Measurements from ENCODE around the gene ZMYND8. TPM values are rescaled to one million over a fixed set of nuclear protein-coding genes. Genes with fewer than 3 reads are reported as not detected.
"Not testable (repeated sequence)": the region's sequence is repeated elsewhere in the genome, so short reads cannot be mapped to it uniquely, and the experiment has no call there.

ZMYND8 gene
- total RNA-seq, 2 experiments from 2014 or later, result 33.0 to 34.3 TPM

GRCh38 chr20:47247972-47248371, 108.5 kb downstream of the ZMYND8 start:
- TF ChIP-seq CTCF (IDR thresholded peaks at IDR 0.05), result no peak
- Mint-ChIP-seq H3K4me1 (ENCODE audit: low read depth) (no peaks in the 10 kb centered on the region), H3K27me3 (no peaks in the 10 kb centered on the region), H3K4me3 (no peak overlapping the region), H3K36me3 (ENCODE audit: low read depth) (peaks cover 89% of the 10 kb centered on the region), H3K9me3 (no peaks in the 10 kb centered on the region), H3K27ac (no peak overlapping the region)
- CTCF ChIA-PET, result no interaction called here
- H3K4me3 ChIP-seq (ENCODE audit: low read length), result no peak overlapping the region
- H3K4me1 ChIP-seq (ENCODE audit: insufficient read depth, low read length), result no peaks in the 10 kb centered on the region
- H3K36me3 ChIP-seq (ENCODE audit: insufficient read depth, low read length), result peaks cover 85% of the 10 kb centered on the region
- no peaks in the 10 kb centered on the region for H3K27me3 ChIP-seq (ENCODE audit: control insufficient read depth in 1 of 2, insufficient read depth in 2 of 2, low read length in 2 of 2)
- POLR2A ChIA-PET, result no interaction called here
- intact Hi-C loops (cut with DNase I, micrococcal nuclease), result no loop called here
- DNase-seq (no peak), ATAC-seq (ENCODE audit: poor library complexity) (no peak)
- no peaks in the 10 kb centered on the region for H3K9me3 ChIP-seq (ENCODE audit: control insufficient read depth in 1 of 2, insufficient read depth in 1 of 2, low read length in 2 of 2)
- H3K27ac ChIP-seq (ENCODE audit: low read depth in 1 of 2, low read length in 2 of 2), result no peak overlapping the region

- CTCF ChIA-PET, result interaction anchor here (1.4 kb wide), 1 partner anchor 11 kb away, joined by 3 read pairs; no protein-coding TSS in a partner anchor
- Histone ChIP-seq H3K4me1 (ENCODE audit: insufficient read depth, low read length) (no peaks in the 10 kb centered on the region), H3K27ac (ENCODE audit: low read depth in 1 of 2, low read length in 2 of 2) (no peak overlapping the region), H3K9me3 (ENCODE audit: control insufficient read depth in 1 of 2, insufficient read depth in 1 of 2, low read length in 2 of 2) (no peaks in the 10 kb centered on the region), H3K4me3 (ENCODE audit: low read length) (no peak overlapping the region), H3K27me3 (ENCODE audit: control insufficient read depth in 1 of 2, insufficient read depth in 2 of 2, low read length in 2 of 2) (no peaks in the 10 kb centered on the region), H3K36me3 (ENCODE audit: insufficient read depth, low read length) (peaks cover 89% of the 10 kb centered on the region)
- no peak for TF ChIP-seq CTCF (IDR thresholded peaks at IDR 0.05)
- POLR2A ChIA-PET, result interaction anchor here (0.7 kb wide), 1 partner anchor 1444 kb away, joined by 3 read pairs; no protein-coding TSS in a partner anchor
- H3K27me3 Mint-ChIP-seq, result no peaks in the 10 kb centered on the region
- no peak overlapping the region for H3K27ac Mint-ChIP-seq
- ATAC-seq (ENCODE audit: poor library complexity), result no peak
- intact Hi-C loops (cut with DNase I, micrococcal nuclease), result no loop called here
- H3K4me1 Mint-ChIP-seq (ENCODE audit: low read depth), result no peaks in the 10 kb centered on the region
- H3K4me3 Mint-ChIP-seq, result no peak overlapping the region
- no peaks in the 10 kb centered on the region for H3K9me3 Mint-ChIP-seq
- no peak for DNase-seq
- peaks cover 93% of the 10 kb centered on the region for H3K36me3 Mint-ChIP-seq (ENCODE audit: low read depth)
Observed at GRCh38 chr20:47246061-47246777, 110.3 kb downstream of the ZMYND8 start.

GRCh38 chr20:47245166-47245565, 111.3 kb downstream of the ZMYND8 start:
- H3K36me3 ChIP-seq (ENCODE audit: insufficient read depth, low read length), result peaks cover 79% of the 10 kb centered on the region
- intact Hi-C loops (cut with DNase I, micrococcal nuclease); H3K4me1 Mint-ChIP-seq (ENCODE audit: low read depth); H3K4me3 Mint-ChIP-seq; H3K4me1 ChIP-seq (ENCODE audit: insufficient read depth, low read length); H3K27ac ChIP-seq (ENCODE audit: low read depth in 1 of 2, low read length in 2 of 2); H3K27ac Mint-ChIP-seq; H3K9me3 Mint-ChIP-seq; H3K27me3 ChIP-seq (ENCODE audit: control insufficient read depth in 1 of 2, insufficient read depth in 2 of 2, low read length in 2 of 2); H3K9me3 ChIP-seq (ENCODE audit: control insufficient read depth in 1 of 2, insufficient read depth in 1 of 2, low read length in 2 of 2); H3K27me3 Mint-ChIP-seq; DNase-seq; ATAC-seq (ENCODE audit: poor library complexity); H3K4me3 ChIP-seq (ENCODE audit: low read length): not testable (repeated sequence)
- peaks cover 85% of the 10 kb centered on the region for H3K36me3 Mint-ChIP-seq (ENCODE audit: low read depth)
- CTCF ChIA-PET, result interaction anchor here (1.4 kb wide), 1 partner anchor 10 kb away, joined by 3 read pairs; no protein-coding TSS in a partner anchor
- POLR2A ChIA-PET, result interaction anchor here (0.7 kb wide), 1 partner anchor 1445 kb away, joined by 3 read pairs; no protein-coding TSS in a partner anchor
